GM18499 (cell line): ENCODE results near the gene TMEM229B.

Experiments
- ATAC-seq: cut with Tn5 transposase; IDR thresholded peaks from one replicate; pipeline ENCODE4 v1.9.1; 2021; ENCODE audit warnings: moderate number of reproducible peaks; ENCODE audit not compliant: insufficient read depth, unreplicated experiment

Gene TMEM229B

GRCh38 chr14:67487937-67488893, at the start of gene TMEM229B:
Gene TMEM229B, minus strand, starts transcription at chr14:67488721. Its CDS starts 14,798 bp downstream, at chr14:67473923.
- peak; percentile 80 for ATAC-seq

GRCh38 chr14:67537736-67538135, 49.2 kb upstream of the TMEM229B start:
- ATAC-seq, result no peak

- no peak for ATAC-seq
Observed at GRCh38 chr14:67536087-67536486, 47.6 kb upstream of the TMEM229B start.

GRCh38 chr14:67533754-67534085, 45.2 kb upstream of the TMEM229B start:
- ATAC-seq, result no peak

GRCh38 chr14:67532998-67533753, 44.7 kb upstream of the TMEM229B start, which contains the start of gene PLEKHH1:
Gene PLEKHH1, plus strand, starts transcription at chr14:67533290. Its CDS starts 8,578 bp downstream, at chr14:67541868.
- no peak for ATAC-seq

GRCh38 chr14:67532606-67532997, 44.1 kb upstream of the TMEM229B start:
- no peak for ATAC-seq

GRCh38 chr14:67529947-67530935, 41.7 kb upstream of the TMEM229B start:
- ATAC-seq, result no peak

GRCh38 chr14:67528276-67528675, 39.8 kb upstream of the TMEM229B start:
- no peak for ATAC-seq

- ATAC-seq, result no peak
Observed at GRCh38 chr14:67527756-67528155, 39.2 kb upstream of the TMEM229B start.

- no peak for ATAC-seq
Observed at GRCh38 chr14:67526676-67527459, 38.3 kb upstream of the TMEM229B start.

- ATAC-seq, result no peak
Observed at GRCh38 chr14:67526181-67526580, 37.7 kb upstream of the TMEM229B start.

- ATAC-seq, result no peak
Observed at GRCh38 chr14:67525389-67525788, 36.9 kb upstream of the TMEM229B start.

GRCh38 chr14:67524634-67524963, 36.1 kb upstream of the TMEM229B start:
- no peak for ATAC-seq

GRCh38 chr14:67523764-67524633, 35.5 kb upstream of the TMEM229B start:
- ATAC-seq, result no peak

GRCh38 chr14:67522270-67522669, 33.7 kb upstream of the TMEM229B start:
- no peak for ATAC-seq

GRCh38 chr14:67520482-67520881, 32.0 kb upstream of the TMEM229B start:
- ATAC-seq, result no peak

GRCh38 chr14:67519406-67519805, 30.9 kb upstream of the TMEM229B start:
- ATAC-seq, result no peak

- ATAC-seq, result no peak
Observed at GRCh38 chr14:67517083-67517482, 28.6 kb upstream of the TMEM229B start.
